ENCODE data around the gene USP28.
"Not testable (repeated sequence)": the region's sequence is repeated elsewhere in the genome, so short reads cannot be mapped to it uniquely, and the experiment has no call there.

The USP28 gene

DNA sequence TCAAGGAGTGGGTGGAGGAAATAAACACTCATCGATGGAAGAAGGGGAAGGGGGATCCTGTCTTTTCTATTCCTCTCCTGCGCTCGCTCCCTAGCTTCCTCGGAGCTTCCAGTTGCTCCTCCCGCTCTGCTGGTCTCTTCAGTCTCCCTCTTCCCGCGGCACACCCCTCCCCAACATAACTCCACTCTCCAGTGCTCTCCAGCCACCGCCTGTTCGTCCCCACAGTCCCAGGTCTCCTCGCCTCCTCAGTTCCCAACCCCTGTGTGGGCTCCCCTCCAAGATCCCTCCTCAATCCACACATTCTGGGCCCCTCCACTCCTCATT is 102.3 kb downstream of the USP28 start:
- DNase-seq, result no peak

GRCh38 chr11:113771964-113772363 is 103.4 kb downstream of the USP28 start:
- no peak for DNase-seq

- DNase-seq, result no peak
These were observed 110.7 kb downstream of the USP28 start for GRCh38 chr11:113764527-113765219.

DNA sequence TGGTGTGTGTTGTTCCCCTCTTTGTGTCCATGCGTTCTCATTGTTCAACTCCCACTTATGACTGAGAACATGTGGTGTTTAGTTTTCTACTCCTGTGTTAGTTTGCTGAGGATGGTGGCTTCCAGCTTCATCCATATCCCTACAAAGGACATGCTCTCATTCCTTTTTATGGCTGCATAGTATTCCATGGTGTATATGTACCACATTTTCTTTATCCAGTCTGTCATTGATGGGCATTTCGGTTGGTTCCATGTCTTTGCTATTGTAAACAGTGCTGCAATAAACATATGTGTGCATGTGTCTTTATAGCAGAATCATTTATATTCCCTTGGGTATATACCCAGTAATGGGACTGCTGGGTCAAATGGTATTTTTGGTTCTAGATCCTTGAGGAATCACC is 112.3 kb downstream of the USP28 start:
- not testable (repeated sequence) for DNase-seq

- DNase-seq, result no peak
These were observed 115.1 kb downstream of the USP28 start for GRCh38 chr11:113760241-113760640.

DNA sequence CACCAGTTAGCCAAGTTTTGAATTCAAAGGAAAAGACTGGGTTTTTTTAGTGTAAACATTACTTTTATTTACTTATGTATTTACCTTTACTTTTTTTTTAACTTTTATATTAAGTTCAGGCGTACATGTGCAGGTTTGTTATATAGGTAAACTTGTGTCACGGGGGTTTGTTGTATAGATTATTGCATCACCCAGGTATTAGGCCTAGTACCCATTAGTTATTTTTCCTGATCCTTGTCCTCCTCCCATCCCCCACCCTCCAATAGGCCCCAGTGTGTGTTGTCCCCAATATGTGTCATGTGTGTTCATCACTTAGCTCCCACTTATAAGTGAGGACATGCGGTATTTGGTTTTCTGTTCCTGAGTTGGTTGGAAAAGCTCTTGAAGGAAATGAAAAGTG is 122.4 kb downstream of the USP28 start:
- DNase-seq, result no peak

All from CD4-positive, alpha-beta T cell treated with Interleukin-17A for 1 hour (primary cell).